ENCODE measurements around the gene SUMF1. TPM values are rescaled to one million over a fixed set of nuclear protein-coding genes. Genes with fewer than 3 reads are reported as not detected.
"Not testable (repeated sequence)": the region's sequence is repeated elsewhere in the genome, so short reads cannot be mapped to it uniquely, and the experiment has no call there.

SUMF1 gene
- total and polyA plus RNA-seq, 12 donors = 8.0 to 109 (median 39.0) TPM

- Histone ChIP-seq H3K36me3 (replicated peaks in 1 of 2) (no peaks in the 10 kb centered on the region), H3K4me1 (replicated peaks in 1 of 2) (peaks cover 0 to 12% of the 10 kb centered on the region in 2 donors), H3K9me3 (replicated peaks in 1 of 3) (no peaks in the 10 kb centered on the region), H3K27me3 (no peaks in the 10 kb centered on the region), H3K4me3 (no peak overlapping the region), H3K27ac (no peak overlapping the region)
- intact Hi-C loops (cut with DNase I) = loop anchor here in 1 of 2 donors (10.0 kb wide), 1 partner anchor 106 kb away; no protein-coding TSS in a partner anchor
- no peak for DNase-seq
- WGBS, 4 donors = 91 to 94% (median 93%) methylated on average over 4 of the region's 4 CpGs
- TF ChIP-seq CTCF (IDR thresholded peaks at IDR 0.05) = no peak
- TF ChIP-seq POLR2A (IDR thresholded peaks at IDR 0.05) = no peak
These were observed 6.7 kb downstream of the SUMF1 start for GRCh38 chr3:4460334-4460733.

DNA sequence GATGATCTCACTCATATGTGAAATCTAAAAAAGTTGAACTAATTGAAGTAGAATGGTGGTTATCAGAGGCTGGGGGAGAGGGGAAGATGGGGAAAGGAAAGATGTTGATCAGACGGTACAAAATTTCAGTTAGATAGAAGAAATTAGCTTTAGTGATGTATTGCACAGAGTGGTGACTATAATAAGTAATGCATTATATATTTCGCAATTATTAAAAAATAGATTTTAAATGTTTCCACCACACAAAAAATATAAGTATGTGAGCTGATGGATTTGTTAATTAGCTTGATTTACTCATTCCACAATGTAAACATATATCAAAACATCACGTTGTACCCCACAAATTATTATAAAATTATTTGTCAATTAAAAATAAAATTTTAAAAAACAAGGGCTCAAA lies 8.1 kb downstream of the SUMF1 start:
- Histone ChIP-seq H3K4me3 (no peak overlapping the region), H3K27me3 (no peaks in the 10 kb centered on the region), H3K9me3 (replicated peaks in 1 of 3) (no peaks in the 10 kb centered on the region), H3K36me3 (replicated peaks in 1 of 2) (no peaks in the 10 kb centered on the region), H3K27ac (no peak overlapping the region), H3K4me1 (replicated peaks in 1 of 2) (peaks cover 0 to 12% of the 10 kb centered on the region in 2 donors)
- intact Hi-C loops (cut with DNase I) = no loop called here
- TF ChIP-seq CTCF (IDR thresholded peaks at IDR 0.05) (no peak), POLR2A (IDR thresholded peaks at IDR 0.05) (no peak)
- no peak for DNase-seq
- 91 to 95% (median 92%) methylated on average over 3 of the region's 3 CpGs for WGBS, 4 donors

DNA sequence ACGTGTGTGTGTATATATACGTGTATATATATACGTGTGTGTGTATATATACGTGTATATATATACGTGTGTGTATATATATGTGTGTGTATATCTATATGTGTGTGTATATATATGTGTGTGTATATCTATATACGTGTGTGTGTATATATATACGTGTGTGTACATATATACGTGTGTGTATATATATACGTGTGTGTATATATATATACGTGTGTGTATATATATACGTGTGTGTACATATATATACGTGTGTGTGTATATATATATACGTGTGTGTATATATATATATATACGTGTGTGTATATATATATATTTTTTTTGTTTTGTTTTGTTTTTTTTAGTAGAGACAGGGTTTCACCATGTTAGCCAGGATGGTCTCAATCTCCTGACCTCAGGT lies 10.3 kb downstream of the SUMF1 start:
- H3K4me1 ChIP-seq (replicated peaks in 1 of 2); H3K27ac ChIP-seq; H3K36me3 ChIP-seq (replicated peaks in 1 of 2); H3K9me3 ChIP-seq (replicated peaks in 1 of 3); DNase-seq; H3K27me3 ChIP-seq; H3K4me3 ChIP-seq; intact Hi-C loops (cut with DNase I): not testable (repeated sequence)
- WGBS, 4 donors = 89 to 91% (median 90%) methylated on average over 14 of the region's 14 CpGs

DNA sequence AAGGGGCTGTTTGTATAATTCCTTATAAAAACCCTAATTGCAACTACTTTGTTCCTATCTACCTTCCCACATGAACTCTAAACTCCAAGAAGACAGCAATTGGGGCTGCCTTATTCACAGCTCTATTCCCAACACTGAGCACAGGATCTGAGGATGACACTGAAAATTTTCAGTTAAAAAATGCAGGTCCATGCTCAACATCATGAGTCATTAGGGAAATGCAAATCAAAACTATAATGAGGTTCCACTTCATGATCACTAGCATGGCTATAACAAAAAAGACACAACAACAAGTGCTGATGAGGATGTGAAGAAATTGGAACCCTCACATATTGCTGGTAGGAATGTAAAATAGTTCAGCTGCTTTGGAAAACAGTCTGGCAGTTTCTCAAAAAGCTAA lies 12.9 kb downstream of the SUMF1 start:
- H3K27ac ChIP-seq = no peak overlapping the region
- H3K4me1 ChIP-seq (replicated peaks in 1 of 2) = no peaks in the 10 kb centered on the region
- no peaks in the 10 kb centered on the region for H3K27me3 ChIP-seq
- TF ChIP-seq POLR2A (IDR thresholded peaks at IDR 0.05) (no peak), CTCF (IDR thresholded peaks at IDR 0.05) (no peak)
- no peak for DNase-seq
- intact Hi-C loops (cut with DNase I) = no loop called here
- H3K9me3 ChIP-seq (replicated peaks in 1 of 3) = no peaks in the 10 kb centered on the region
- H3K4me3 ChIP-seq = no peak overlapping the region
- H3K36me3 ChIP-seq (replicated peaks in 1 of 2) = peaks cover 0 to 1% of the 10 kb centered on the region in 2 donors

- Histone ChIP-seq H3K36me3 (replicated peaks in 1 of 2) (peaks cover 0 to 8% of the 10 kb centered on the region in 2 donors), H3K27me3 (no peaks in the 10 kb centered on the region), H3K4me3 (no peak overlapping the region), H3K4me1 (replicated peaks in 1 of 2) (no peaks in the 10 kb centered on the region), H3K9me3 (replicated peaks in 1 of 3) (no peaks in the 10 kb centered on the region), H3K27ac (no peak overlapping the region)
- 76 to 81% (median 78%) methylated on average over 5 of the region's 5 CpGs for WGBS, 4 donors
- intact Hi-C loops (cut with DNase I) = no loop called here
- TF ChIP-seq POLR2A (IDR thresholded peaks at IDR 0.05) = no peak
- no peak for TF ChIP-seq CTCF (IDR thresholded peaks at IDR 0.05)
- DNase-seq = no peak
These were observed 17.8 kb downstream of the SUMF1 start for GRCh38 chr3:4449043-4449805.

Measured in adrenal gland (tissue), 12 donors.